ENCODE results near the gene NFE2L1.

DNA sequence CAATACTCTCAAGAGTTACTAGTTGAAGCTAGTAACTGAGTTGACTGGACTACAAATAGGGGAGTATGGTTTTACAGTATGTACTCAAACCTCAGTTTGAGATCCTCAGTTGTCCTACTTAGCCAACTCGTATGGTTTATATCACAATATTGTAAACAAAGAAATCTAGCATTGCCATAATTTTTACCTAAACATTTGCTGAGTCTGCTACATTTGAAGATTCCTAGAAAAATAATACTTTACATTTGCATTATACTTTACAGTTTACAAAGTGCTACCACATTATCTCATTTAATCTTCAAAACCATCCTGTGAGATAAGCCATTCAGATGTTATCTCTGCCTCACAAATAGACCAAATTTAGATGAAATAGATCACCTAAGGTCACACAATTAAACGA is 36.8 kb downstream of the NFE2L1 start:
- TF ChIP-seq EZH2 (IDR thresholded peaks at IDR 0.05; ENCODE audit: insufficient read depth, poor library complexity, severe bottlenecking): no peak
- no peak for TF ChIP-seq EZH2phosphoT487 (IDR thresholded peaks at IDR 0.05; ENCODE audit: insufficient read depth, low read depth)
